Fibroblast of upper back skin (primary cell): ENCODE results near the gene PDIA3.
"Not testable (repeated sequence)": the region's sequence is repeated elsewhere in the genome, so short reads cannot be mapped to it uniquely, and the experiment has no call there.

ENCODE experiments used
- DNase-seq: peaks from one replicate; pipeline ENCODE4 v3.0.0-alpha.2; 2013

Gene PDIA3

GRCh38 chr15:43777267-43777914 is 31.2 kb downstream of the PDIA3 start:
- peak; percentile 60 for DNase-seq

- no peak for DNase-seq
Observed at GRCh38 chr15:43779016-43779415, 32.8 kb downstream of the PDIA3 start.

GRCh38 chr15:43789409-43789808 is 43.2 kb downstream of the PDIA3 start:
- no peak for DNase-seq

DNA sequence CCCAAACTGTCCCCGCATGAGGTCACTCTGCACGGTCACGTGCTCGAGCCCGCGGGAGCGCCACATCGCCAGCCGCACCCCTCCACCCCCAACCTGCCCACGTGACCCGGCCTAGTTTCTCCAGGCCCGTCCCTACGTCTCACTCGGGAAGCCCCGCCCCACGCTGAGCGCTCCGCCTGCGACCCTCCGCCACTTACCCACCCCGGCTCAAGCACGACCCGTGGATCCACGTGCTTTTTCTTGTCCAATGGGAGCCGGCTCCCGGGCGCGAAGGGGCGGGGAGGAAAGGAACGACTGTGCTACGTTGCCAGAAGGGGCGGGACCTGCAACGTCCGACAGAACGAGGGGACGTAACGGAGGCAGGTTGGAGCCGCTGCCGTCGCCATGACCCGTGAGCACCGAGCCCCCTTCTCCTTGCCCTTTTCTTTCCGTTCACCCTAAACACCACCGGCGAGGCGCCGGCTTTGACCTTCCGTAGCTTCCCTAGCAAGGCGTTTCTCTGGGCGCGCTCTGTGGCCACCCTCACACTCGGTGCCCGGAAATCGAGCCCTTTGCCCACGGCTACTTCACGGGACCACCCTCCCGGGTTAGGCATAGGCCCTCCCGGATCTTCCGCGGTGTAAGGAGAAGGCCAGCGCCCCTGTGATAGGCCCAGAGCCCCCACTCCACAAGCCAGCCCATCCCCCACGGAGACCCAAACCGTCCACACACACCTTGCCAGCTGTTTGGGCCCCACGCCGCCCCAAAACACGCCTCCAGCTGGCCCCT is 45.9 kb downstream of the PDIA3 start, which contains the start of gene SERF2:
SERF2 (plus strand) TSS at position 328 of the 768 bp plus-strand sequence; CDS start at position 385, 57 bp downstream.
- DNase-seq = peak; percentile 100

DNA sequence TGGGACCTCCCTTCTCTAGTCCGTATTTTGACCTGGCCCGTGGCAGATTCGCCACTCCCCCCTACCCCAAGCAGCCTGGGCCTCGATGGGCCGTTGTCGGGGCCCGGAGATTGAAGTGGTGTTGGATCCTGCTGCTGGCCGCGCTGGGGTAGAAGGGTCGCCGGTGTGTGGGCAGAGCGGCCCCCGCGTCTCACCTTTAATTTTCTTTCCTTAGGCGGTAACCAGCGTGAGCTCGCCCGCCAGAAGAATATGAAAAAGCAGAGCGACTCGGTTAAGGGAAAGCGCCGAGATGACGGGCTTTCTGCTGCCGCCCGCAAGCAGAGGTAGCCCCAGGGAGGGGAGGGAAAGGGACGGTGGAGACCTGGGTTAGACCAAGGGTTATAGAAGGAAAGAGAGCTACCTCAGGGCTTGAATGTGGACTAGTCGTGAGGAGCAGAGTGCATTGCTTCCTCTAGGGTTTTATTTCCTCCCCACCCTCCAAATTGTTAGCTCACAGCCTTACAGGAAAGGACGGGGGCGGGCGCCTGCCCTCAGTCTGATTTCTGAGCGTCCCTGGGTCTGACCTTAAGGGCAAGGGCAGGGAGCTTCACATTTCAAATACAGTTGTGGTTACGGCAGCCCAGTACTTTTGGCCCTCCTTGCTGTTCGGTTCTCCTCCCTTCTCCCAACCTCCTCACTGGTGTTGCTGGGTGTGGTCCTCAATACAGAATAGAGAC is 46.7 kb downstream of the PDIA3 start:
- DNase-seq = peak; percentile 28

GRCh38 chr15:43793647-43794046 is 47.4 kb downstream of the PDIA3 start:
- no peak for DNase-seq

DNA sequence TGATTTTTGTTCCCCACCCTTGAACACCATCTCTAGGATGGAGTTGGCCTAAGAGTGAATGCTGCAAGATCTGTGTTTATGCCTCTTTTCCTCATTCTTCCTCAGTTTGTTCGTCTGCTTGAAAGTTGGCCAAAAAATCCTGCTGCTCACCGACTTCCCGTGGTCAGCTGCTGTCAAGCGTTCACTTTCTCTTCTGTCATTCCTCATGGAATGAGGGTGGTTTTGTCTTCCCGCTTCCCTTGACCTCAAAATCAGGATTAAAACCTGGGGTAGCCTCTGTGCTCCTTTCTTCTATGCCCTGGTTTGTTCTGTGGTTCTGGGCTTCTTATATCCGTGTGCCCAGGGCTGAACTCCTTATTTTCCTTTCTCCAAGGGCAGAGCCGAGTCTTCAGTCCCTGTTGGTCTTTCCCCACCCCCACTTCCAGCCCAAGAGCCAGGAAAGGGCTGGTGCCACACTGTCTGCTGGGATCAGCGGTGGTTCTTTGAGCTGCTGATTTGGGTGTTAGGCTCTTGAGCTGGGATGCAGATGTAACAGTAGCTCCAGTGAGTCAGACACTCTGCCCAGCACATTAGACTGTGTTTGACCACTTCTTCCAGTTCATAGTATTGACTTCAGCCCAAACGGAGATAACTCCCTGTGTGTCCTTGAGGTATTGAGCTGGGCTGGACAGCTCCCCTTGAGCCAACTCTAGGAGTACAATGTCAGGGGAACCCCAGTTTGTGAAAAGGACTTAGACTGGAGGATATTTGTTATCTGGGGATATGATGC is 48.2 kb downstream of the PDIA3 start:
- peak; percentile 49 for DNase-seq

DNA sequence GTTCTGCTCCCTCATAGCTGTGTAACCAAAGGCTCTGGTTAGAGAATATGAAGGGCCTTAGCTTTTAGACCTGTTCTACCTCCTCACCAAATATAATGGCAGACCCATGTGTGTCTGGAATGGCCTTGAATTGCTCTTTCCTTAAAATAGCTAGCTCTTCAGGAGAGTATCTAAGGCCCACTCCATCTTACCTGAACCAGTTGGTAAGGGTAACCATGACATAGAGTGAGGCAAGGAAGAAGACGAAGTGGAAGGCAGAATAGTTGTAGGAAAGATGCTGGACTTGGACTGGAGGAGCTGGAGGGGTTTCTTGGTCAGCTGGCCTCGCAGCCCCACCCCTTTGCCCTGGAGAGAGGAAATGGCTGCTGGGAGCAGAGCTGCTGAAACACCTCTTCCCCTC is 49.0 kb downstream of the PDIA3 start:
- no peak for DNase-seq

- no peak for DNase-seq
Observed at GRCh38 chr15:43795997-43796396, 49.8 kb downstream of the PDIA3 start.

- DNase-seq = no peak
Observed at GRCh38 chr15:43796566-43796965, 50.3 kb downstream of the PDIA3 start.

GRCh38 chr15:43799209-43799944 is 53.1 kb downstream of the PDIA3 start:
- no peak for DNase-seq

DNA sequence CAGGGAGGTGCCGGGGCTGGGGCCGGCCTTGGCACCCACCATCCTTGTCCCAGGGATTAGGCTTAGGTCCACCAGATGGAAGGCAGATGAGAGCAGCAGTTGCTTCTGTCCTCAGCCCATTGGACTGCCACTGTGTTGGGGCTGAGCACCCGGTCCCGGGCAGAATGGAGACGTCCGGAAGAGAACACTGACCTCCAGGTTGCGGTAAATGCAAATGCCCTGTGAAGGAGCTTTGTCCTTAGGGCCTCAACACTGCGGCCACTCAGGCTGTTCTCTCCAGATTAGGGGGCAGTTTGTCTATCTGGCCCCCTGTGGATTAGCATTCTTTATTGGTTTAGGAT is 53.7 kb downstream of the PDIA3 start, which contains the start of gene SERINC4:
SERINC4 (minus strand) TSS at position 276 of the 341 bp plus-strand sequence; CDS start at position 42, 234 bp downstream.
- DNase-seq = no peak

DNA sequence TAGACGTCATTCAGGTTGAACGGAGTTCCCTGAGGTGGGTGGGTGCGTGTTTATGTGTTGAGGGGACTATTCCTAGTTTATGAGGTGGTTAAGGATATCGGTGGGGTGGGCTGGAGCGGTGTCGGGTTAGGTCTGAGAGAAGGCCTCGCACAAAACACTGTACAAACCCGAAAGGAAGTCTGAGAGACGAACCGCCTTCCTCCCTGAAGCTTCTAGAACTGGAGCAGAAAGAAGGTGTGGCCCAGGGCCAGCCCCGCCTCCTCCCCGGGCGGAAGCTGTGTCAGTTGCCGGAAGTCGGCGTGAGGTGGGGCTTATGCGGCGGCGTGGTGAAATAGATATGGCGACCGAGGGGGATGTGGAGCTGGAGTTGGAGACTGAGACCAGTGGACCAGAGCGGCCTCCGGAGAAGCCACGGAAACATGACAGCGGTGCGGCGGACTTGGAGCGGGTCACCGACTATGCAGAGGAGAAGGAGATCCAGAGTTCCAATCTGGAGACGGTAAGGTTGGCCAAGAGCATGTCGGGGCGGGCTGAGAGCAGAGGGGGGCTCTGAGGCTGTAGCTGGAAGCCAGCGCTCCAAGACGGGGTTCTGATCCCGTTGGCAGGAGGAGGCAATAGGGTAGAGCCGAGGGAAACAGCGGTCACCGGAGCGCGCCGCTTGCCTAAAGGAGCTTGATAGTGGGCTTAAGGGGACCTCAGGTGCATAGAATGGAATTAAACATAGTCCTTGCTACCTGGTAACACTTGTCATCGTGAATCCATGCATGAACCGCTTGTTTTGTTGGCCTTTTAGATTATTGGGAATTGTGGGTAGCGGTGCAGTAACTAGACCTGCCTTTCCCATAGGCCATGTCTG is 54.3 kb downstream of the PDIA3 start, which contains the start of gene HYPK:
HYPK (plus strand) TSS at position 314 of the 856 bp plus-strand sequence; CDS start at position 338, 24 bp downstream.
- DNase-seq = peak; percentile 87

- not testable (repeated sequence) for DNase-seq
Observed at GRCh38 chr15:43802676-43803075, 56.4 kb downstream of the PDIA3 start.

DNA sequence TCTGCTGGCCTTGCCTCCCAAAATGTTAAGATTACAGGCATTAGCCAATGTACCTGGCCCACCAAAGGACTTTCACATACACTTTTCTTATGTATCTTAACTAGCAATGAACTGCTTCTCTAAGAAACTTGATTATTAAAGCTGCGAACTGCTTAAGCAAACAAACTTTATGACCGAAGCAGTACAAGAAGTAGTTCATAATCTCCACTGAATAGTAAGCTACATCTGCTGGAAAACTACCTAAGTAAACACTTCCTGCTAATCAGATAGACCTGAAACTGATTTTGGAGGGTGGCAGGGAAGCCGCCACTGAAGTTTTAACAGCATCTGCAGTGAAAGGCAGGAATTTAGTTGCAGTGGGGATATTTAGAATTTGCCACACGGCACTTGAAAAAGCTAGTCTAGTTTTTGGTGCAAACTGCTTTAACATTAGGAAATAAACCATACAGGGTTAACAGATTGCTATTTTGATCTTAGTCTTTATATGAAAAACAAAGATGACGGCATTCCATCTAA is 62.3 kb downstream of the PDIA3 start:
- no peak for DNase-seq

GRCh38 chr15:43808960-43809678 is 62.9 kb downstream of the PDIA3 start:
- DNase-seq = no peak

DNA sequence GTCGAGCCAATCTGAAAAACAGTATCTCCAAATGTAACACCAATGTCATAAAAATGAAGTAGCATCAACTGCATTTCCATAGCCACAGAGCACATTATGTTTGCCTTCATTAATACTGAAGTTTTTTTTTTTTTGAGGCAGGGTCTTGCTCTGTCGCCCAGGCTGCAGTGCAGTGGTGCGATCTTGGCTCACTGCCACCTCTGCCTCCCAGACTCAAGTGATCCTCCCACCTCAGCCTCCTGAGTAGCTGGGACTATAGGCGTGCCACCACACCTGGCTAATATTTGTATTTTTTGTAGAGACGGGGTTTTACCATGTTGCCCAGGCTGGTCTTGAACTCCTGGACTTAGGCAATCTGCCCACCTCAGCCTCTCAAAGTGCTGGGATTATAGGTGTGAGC is 68.8 kb downstream of the PDIA3 start:
- DNase-seq = not testable (repeated sequence)

- no peak for DNase-seq
Observed at GRCh38 chr15:43821505-43821904, 75.3 kb downstream of the PDIA3 start.
